AG08396 (cell line): ENCODE measurements around the gene CCDC171.
"Not testable (repeated sequence)": the region's sequence is repeated elsewhere in the genome, so short reads cannot be mapped to it uniquely, and the experiment has no call there.

Experiments
- DNase-seq: peaks from one replicate; pipeline ENCODE4 v3.0.0; 2012; ENCODE audit warnings: low spot score, mixed read lengths

The CCDC171 gene

GRCh38 chr9:15570769-15571168 is 17.9 kb downstream of the CCDC171 start:
- DNase-seq, result no peak

- DNase-seq, result no peak
Observed at GRCh38 chr9:15572200-15572770, 19.4 kb downstream of the CCDC171 start.

DNA sequence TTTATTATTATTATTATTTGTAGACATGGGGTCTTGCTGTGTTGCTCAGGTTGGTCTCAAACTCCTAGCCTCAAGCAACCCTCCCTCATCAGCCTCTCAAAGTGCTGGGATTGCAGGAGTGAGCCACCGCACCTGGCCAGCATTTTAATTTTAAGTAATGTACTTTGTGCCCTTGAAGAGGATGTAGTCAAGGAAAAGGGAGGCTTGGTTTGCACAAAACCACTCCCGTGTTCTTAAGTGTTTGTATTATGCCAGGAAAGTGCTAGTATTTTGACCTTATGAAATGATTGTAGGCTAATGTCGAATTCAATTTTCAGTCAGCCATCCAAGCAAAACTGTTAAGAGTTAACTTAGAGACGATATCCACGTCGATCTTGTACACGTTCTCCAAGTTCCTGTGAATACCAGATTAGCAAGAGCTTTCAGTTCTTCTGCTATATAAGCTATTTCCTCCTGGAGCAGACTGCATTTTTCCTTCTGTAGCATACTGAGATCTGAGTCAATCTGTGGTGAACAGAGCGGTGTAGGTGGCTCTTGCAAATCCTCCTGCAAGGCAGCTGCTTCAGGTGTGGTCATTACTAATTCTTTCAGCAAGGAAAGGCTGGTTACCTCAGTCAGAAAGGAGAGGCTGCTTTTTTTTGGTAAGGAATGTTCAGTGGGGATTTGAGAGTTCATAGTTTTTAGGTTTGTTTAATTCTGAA is 23.7 kb downstream of the CCDC171 start:
- DNase-seq, result no peak

DNA sequence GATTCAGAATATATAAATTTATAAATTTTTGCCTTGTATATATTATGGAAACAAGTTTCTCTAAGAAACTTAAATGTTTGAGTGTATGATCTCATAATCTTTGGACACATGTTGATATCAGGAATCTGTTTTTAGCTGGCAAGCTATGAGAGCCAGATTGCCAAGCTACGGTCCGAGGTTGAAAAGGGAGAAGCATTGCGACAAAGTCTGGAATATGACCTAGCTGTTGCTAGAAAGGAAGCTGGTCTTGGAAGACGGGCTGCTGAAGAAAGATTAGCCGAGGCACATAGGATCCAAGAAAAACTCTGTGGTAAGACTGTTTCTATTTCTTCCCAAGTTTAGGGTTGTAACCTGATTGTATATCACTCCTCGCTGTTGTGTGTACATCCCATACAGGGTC is 25.9 kb downstream of the CCDC171 start:
- DNase-seq, result peak; percentile 14

DNA sequence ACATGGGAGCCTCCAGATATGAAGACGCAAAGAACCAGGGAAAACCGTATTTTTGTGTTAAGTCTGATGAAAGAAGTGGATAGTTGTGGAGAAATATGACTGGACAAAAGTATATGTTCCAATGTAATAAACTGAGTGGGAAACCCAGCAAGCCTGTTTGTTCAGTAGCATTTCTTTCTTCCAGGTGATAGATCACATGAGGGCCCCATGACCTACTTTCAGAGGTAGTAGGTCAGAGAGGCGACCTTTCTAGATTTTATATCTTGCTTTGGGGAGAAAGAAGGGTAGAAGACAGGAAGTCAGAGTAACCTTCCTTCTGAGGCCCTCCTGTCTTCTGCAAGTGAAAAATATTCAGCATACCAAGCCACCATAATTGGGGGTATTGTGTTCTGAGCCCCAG is 31.5 kb downstream of the CCDC171 start:
- DNase-seq, result no peak

DNA sequence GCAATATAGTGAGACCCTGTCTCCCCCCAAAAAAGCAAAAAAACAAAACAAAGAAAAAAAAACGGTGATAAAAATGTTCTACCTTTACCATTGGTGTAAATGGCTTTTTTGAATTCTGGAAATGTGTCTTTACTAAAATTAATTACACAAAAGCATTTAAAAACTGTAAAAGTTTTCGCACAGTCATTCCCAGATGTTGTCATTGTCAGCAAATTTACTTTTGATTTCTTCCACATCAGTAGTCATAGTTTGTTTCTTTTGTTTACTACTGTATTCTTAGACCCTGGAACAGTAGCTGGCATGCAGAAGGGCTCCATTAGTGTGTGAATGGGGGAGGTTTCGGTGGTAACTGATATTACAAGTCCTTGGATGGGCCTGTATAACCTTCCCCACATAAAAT is 39.5 kb downstream of the CCDC171 start:
- DNase-seq, result no peak

- DNase-seq, result not testable (repeated sequence)
Observed at GRCh38 chr9:15592940-15593339, 40.1 kb downstream of the CCDC171 start.

- DNase-seq, result not testable (repeated sequence)
Observed at GRCh38 chr9:15600666-15601330, 48.0 kb downstream of the CCDC171 start.

- peak; percentile 27 for DNase-seq
Observed at GRCh38 chr9:15606643-15607472, 54.0 kb downstream of the CCDC171 start.

- no peak for DNase-seq
Observed at GRCh38 chr9:15612962-15613361, 60.1 kb downstream of the CCDC171 start.

- DNase-seq, result no peak
Observed at GRCh38 chr9:15617782-15618181, 64.9 kb downstream of the CCDC171 start.

GRCh38 chr9:15618540-15619331 is 65.9 kb downstream of the CCDC171 start:
- no peak for DNase-seq

DNA sequence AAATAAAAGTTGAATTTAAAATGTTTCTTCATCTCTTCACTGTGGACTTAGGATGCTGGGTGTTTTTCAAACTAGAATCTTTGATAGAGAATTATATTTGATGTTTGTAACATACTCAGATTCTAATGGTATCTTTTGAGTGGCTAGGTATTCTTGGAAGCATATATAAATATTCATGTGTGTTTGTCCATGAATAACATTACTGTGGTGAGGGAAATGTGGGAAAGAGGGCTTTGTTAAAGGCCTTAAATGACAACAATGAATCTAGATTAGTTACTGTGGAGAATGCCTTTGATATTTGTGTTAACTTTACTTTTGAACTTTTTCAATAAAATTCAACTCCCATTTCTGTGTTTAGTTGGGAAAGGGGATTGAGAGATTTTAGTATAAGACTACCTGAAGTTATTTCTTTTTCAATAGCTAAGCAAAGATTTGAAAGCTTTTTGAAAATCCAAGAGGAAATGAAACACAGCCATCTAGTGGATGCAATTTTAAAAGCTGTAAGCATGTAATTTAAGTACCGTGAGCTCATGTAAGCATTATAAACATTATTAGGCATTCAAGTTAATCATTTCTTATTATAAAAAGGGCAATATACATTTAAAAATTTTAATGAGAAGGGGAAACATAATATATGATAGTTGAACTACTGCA is 69.6 kb downstream of the CCDC171 start:
- no peak for DNase-seq

DNA sequence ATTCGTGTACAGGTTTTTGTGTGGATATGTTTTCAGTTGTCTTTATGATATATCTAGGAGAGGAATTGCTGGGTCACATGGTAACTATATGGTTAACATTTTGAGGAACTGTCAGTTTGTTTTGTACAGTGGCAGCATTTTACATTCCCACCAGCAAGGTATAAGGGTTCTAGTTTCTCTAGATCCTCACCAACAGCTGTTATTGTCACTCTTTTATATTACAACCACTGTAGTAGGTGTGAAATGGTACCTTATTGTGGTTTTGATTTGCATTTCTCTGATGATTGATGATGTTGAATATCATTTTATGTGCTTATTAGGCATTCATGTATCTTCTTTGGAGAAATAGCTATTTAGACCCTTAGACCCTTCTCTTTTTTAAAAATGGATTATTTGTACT is 82.9 kb downstream of the CCDC171 start:
- DNase-seq, result no peak

GRCh38 chr9:15640121-15640520 is 87.3 kb downstream of the CCDC171 start:
- no peak for DNase-seq

GRCh38 chr9:15641291-15641690 is 88.4 kb downstream of the CCDC171 start:
- DNase-seq, result no peak

DNA sequence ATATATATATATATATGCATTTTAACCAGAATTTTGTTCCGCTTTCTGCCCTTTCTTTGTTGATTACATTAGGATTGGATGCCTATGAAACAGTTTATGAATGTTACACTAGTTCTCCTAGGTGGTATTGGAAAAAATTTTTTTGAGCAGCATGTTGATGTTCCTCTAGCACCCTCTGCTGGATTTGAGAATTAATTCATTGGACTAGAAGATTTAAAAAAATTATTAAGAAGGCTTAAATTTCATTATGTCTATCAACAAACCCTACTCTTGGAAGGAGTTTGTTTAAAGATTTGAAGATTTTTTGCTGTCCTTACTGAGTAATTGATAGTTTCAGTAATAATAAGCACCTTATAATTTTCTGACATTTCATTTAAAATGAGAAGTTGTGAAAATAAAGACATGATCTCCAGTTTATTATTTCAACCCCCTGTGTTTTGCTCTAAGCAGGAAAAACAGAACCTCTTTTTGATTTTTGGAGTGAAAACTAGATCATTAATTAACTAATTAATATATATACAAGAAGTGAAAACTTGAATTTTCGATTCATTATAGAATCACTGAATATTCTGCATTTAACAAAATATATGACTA is 89.6 kb downstream of the CCDC171 start:
- peak; percentile 27 for DNase-seq

- DNase-seq, result no peak
Observed at GRCh38 chr9:15670246-15670645, 117.4 kb downstream of the CCDC171 start.

DNA sequence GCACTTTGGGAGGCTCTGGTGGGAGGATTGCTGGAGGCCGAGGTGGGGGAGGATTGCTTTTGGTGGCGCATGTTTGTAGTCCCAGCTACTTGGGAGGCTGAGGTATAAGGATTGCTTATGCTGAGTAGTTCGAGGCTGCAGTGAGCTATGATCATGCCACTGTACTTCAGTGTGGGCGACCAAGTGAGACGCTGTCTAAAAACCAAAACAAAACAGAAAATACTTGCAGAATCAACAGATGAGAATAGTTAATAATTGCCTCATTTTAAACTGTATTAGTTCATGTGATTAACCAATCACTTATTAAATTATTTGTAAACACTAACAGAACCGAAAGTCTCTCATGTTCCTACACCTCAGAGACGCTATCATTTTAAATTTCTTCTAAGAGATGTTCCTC is 118.1 kb downstream of the CCDC171 start:
- no peak for DNase-seq

DNA sequence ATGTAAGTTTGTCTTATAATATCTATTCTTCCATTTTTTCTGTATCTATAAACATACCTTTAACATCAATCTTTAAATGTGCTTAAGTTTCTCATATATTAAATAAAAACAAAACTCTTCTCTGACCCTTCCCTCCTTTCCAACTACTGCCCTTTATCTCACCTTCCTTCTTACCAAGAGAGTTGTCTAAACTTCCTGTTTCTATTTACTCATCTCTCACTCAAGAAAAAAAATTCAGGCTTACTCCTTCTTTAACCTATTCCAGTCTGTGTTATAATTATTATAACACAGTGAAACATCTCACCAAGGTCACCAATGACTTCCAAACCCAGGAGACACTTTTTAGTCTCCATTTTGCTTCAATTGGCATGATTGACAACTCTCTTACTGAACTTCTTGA is 140.9 kb downstream of the CCDC171 start:
- no peak for DNase-seq

- DNase-seq, result peak; percentile 20
Observed at GRCh38 chr9:15696979-15697378, 144.1 kb downstream of the CCDC171 start.
